ENCODE measurements around the gene CFL2.

DNA sequence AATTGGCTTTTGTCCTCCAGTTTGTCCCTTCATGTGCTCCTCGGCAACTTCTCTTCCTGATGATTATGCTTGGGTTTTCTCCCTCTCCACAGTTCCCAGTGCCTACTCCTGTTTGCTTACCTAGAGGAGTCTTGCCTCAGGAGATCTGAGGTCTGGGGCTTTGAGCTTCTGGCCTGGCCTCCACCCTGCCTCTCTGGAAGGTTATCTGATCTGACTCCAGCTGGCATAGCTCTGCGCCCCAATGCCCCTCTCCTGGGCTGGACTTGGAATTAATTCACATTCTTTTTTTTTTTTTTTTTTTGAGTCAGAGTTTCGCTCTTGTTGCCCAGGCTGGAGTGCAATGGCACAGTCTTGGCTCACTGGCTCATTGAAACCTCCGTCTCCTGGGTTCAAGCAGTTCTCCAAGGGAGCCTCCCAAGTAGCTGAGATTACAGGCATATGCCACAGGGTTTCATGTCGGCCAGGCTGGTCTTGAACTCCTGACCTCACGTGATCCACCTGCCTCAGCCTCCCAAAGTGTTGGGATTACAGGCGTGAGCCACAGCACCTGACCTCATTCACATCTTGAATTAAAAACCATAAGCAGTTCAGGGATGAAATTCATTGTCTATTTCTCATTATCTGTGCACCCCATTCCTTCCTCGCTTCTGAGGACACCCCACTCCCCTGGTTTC, 33.5 kb downstream of the CFL2 start:
- TF ChIP-seq, protein P1, sequence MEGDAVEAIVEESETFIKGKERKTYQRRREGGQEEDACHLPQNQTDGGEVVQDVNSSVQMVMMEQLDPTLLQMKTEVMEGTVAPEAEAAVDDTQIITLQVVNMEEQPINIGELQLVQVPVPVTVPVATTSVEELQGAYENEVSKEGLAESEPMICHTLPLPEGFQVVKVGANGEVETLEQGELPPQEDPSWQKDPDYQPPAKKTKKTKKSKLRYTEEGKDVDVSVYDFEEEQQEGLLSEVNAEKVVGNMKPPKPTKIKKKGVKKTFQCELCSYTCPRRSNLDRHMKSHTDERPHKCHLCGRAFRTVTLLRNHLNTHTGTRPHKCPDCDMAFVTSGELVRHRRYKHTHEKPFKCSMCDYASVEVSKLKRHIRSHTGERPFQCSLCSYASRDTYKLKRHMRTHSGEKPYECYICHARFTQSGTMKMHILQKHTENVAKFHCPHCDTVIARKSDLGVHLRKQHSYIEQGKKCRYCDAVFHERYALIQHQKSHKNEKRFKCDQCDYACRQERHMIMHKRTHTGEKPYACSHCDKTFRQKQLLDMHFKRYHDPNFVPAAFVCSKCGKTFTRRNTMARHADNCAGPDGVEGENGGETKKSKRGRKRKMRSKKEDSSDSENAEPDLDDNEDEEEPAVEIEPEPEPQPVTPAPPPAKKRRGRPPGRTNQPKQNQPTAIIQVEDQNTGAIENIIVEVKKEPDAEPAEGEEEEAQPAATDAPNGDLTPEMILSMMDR (IDR thresholded peaks at IDR 0.05): no peak
- no peak for TF ChIP-seq POLR2A (IDR thresholded peaks at IDR 0.05)
